Measurements from ENCODE around the gene MYH7. TPM values are rescaled to one million over a fixed set of nuclear protein-coding genes. Genes with fewer than 3 reads are reported as not detected.

Gene MYH7
- total and polyA plus RNA-seq, 2 of the 4 experiments (the other 2 are of a cell fraction): not detected

- in situ Hi-C loops (cut with MboI; ENCODE audit: low sequenced_read_pairs): no loop called here
- no peak overlapping the region for H2BK5ac ChIP-seq (ENCODE audit: low read depth, low read length, poor library complexity, severe bottlenecking)
- no peak overlapping the region for H3K9ac ChIP-seq (ENCODE audit: low read depth, low read length)
- H2AK5ac ChIP-seq (ENCODE audit: low read depth, low read length): no peak overlapping the region
- ATAC-seq (ENCODE audit: low read depth) (no peak), DNase-seq (no peak)
- no peaks in the 10 kb centered on the region for H3K9me3 ChIP-seq (ENCODE audit: control insufficient read depth, insufficient read depth, low read length)
- H2AK9ac ChIP-seq (replicated peaks; ENCODE audit: low read depth, low read length, poor library complexity): no peak overlapping the region
- no peaks in the 10 kb centered on the region for H4K20me1 ChIP-seq (ENCODE audit: insufficient read depth, low read length)
- no peak overlapping the region for H2BK15ac ChIP-seq (ENCODE audit: low read depth, low read length)
- H3K27ac ChIP-seq (ENCODE audit: insufficient read depth, low read length): no peak overlapping the region
- dilution Hi-C loops (cut with HindIII; ENCODE audit: low sequenced_read_pairs, unreplicated experiment): no loop called here
- no peak overlapping the region for H3K56ac ChIP-seq (ENCODE audit: extremely low read depth, insufficient read depth, low read length)
- no peaks in the 10 kb centered on the region for H3K4me1 ChIP-seq (ENCODE audit: control insufficient read depth, insufficient read depth, low read length)
- intact Hi-C loops (cut with micrococcal nuclease): loop anchor here (10.0 kb wide), 1 partner anchor 464 kb away; no protein-coding TSS in a partner anchor
- H3K27me3 ChIP-seq (ENCODE audit: control insufficient read depth, insufficient read depth, low read length): no peaks in the 10 kb centered on the region
- TF ChIP-seq RAD21 (IDR thresholded peaks at IDR 0.05; ENCODE audit: low read length) (no peak), MAFK (IDR thresholded peaks at IDR 0.05; ENCODE audit: low read depth, low read length) (no peak), POLR2A (IDR thresholded peaks at IDR 0.05; ENCODE audit: low read depth, low read length) (no peak), CHD1 (IDR thresholded peaks at IDR 0.05; ENCODE audit: low read depth, low read length) (no peak), MXI1 (IDR thresholded peaks at IDR 0.05; ENCODE audit: borderline replicate concordance, low read depth, low read length) (no peak), CEBPB (IDR thresholded peaks at IDR 0.05; ENCODE audit: low read depth, low read length) (no peak), MAZ (IDR thresholded peaks at IDR 0.05; ENCODE audit: borderline replicate concordance, low read depth, low read length) (no peak), USF2 (IDR thresholded peaks at IDR 0.05; ENCODE audit: low read depth, low read length) (no peak), RCOR1 (IDR thresholded peaks at IDR 0.05; ENCODE audit: insufficient replicate concordance, low read length) (no peak), CTCF (conservative IDR thresholded peaks at IDR 0.05; ENCODE audit: low read depth, low read length) (no peak), NFE2L2 (IDR thresholded peaks at IDR 0.05; ENCODE audit: low read depth, low read length) (no peak), SMC3 (IDR thresholded peaks at IDR 0.05; ENCODE audit: low read depth, low read length) (no peak), ELK1 (IDR thresholded peaks at IDR 0.05; ENCODE audit: borderline replicate concordance, low read depth, low read length) (no peak), BHLHE40 (IDR thresholded peaks at IDR 0.05; ENCODE audit: low read depth, low read length) (no peak), RFX5 (IDR thresholded peaks at IDR 0.05; ENCODE audit: low read depth, low read length) (no peak), FOS (IDR thresholded peaks at IDR 0.05; ENCODE audit: low read depth, low read length) (no peak)
- no peak overlapping the region for H3K18ac ChIP-seq (ENCODE audit: low read depth, low read length)
- H3K23ac ChIP-seq (ENCODE audit: low read depth, low read length): no peak overlapping the region
- peaks cover 12 to 19% of the 10 kb centered on the region in 2 experiments for H3K79me1 ChIP-seq (ENCODE audit: low read depth in 1 of 2, low read length in 2 of 2)
- no peak overlapping the region for H2AFZ ChIP-seq (replicated peaks; ENCODE audit: low read length, poor library complexity)
- H3K4me2 ChIP-seq (ENCODE audit: low read depth, low read length): no peak overlapping the region
- no CpG with 5 or more reads among the region's 1 CpG for WGBS, 2 experiments (ENCODE audit: extremely low coverage in 2 of 2, insufficient read length in 1 of 2)
- no peak overlapping the region for H3K14ac ChIP-seq (replicated peaks; ENCODE audit: low read depth, low read length)
- H3K36me3 ChIP-seq (ENCODE audit: control insufficient read depth, insufficient read depth, low read length): peaks cover 12% of the 10 kb centered on the region
- POLR2A ChIA-PET (ENCODE audit: unreplicated experiment): no interaction called here
- BruUV-seq (replicated peaks): no TSS peak
- no peak overlapping the region for H2BK120ac ChIP-seq (ENCODE audit: low read depth, low read length)
- CTCF ChIA-PET: no interaction called here
- H2BK20ac ChIP-seq (ENCODE audit: low read depth, low read length): no peak overlapping the region
- no peak overlapping the region for H3K4me3 ChIP-seq (ENCODE audit: insufficient read depth, low read depth, low read length)
- no peak overlapping the region for H4K91ac ChIP-seq (ENCODE audit: insufficient read depth, low read depth, low read length)
- no peak overlapping the region for H3K4ac ChIP-seq (ENCODE audit: low read depth, low read length)
- no peak overlapping the region for H4K5ac ChIP-seq (ENCODE audit: low read depth, low read length)
- peaks cover 3% of the 10 kb centered on the region; the same call in 1 of the 2 replicates for H3K9me1 ChIP-seq (ENCODE audit: insufficient read depth, low read length)
- no peak overlapping the region for H4K8ac ChIP-seq (ENCODE audit: low read depth in 2 of 2, low read length in 2 of 2)
These were observed 35.5 kb upstream of the MYH7 start for GRCh38 chr14:23470947-23471346.
